SU-DHL-6 (cell line): Measurements from ENCODE around the gene DYNLT2.

Source experiments
- H2AFZ ChIP-seq: fragments of 200-600 bp; sonication (generic); 2 replicates; pipeline ENCODE4 v1.6.1; 2014; ENCODE audit warnings: low read depth, mild to moderate bottlenecking, moderate library complexity, mixed read lengths, antibody characterized with exemption, low read length; ENCODE audit not compliant: severe bottlenecking
- H3F3A ChIP-seq: fragments of 200-600 bp; shearing (Covaris generic); 2 replicates; pipeline ENCODE4 v1.6.0; 2016; ENCODE audit warnings: antibody characterized with exemption, mild to moderate bottlenecking; ENCODE audit not compliant: insufficient read depth
- H3K27ac ChIP-seq: fragments of 200-600 bp; sonication (generic); 2 replicates; pipeline ENCODE4 v1.5.1; 2016; ENCODE audit warnings: low read depth, mild to moderate bottlenecking, low read length, moderate library complexity, mixed read lengths
- H3K27me3 ChIP-seq: fragments of 200-600 bp; sonication (generic), shearing (Covaris generic); 2 replicates; pipeline ENCODE4 v1.6.0; 2014; ENCODE audit warnings: mild to moderate bottlenecking, low read length
- H3K36me3 ChIP-seq: fragments of 200-600 bp; sonication (generic); 2 replicates; pipeline ENCODE4 v1.6.1; 2014; ENCODE audit warnings: mild to moderate bottlenecking, low read length, mixed read lengths
- H3K4me2 ChIP-seq: fragments of 300-600, 200-600 bp; shearing (Covaris generic), sonication (generic); 2 replicates; pipeline ENCODE4 v1.6.0; 2014; ENCODE audit warnings: low read length, low read depth, mild to moderate bottlenecking; ENCODE audit not compliant: poor library complexity, severe bottlenecking
- H3K4me3 ChIP-seq: fragments of 200-600 bp; sonication (generic); 2 replicates; pipeline ENCODE4 v1.5.1; 2014; ENCODE audit warnings: antibody characterized with exemption, low read length, mild to moderate bottlenecking, mixed read lengths; ENCODE audit not compliant: insufficient read depth, poor library complexity, severe bottlenecking
- H3K79me2 ChIP-seq: fragments of 200-600 bp; sonication (generic); 2 replicates; pipeline ENCODE4 v1.6.1; 2014; ENCODE audit warnings: mild to moderate bottlenecking, low read length, moderate library complexity; ENCODE audit not compliant: insufficient read depth
- H3K9ac ChIP-seq: fragments of 200-600 bp; sonication (generic); 2 replicates; pipeline ENCODE4 v1.7.0; 2014; ENCODE audit warnings: mild to moderate bottlenecking, low read length
- H3K9me2 ChIP-seq: fragments of 200-600 bp; sonication (generic); replicated peaks from 2 replicates; pipeline ENCODE4 v1.6.1; 2014; ENCODE audit warnings: low read length; ENCODE audit not compliant: insufficient read depth
- H3K9me3 ChIP-seq: fragments of 200-600 bp; sonication (generic); 2 replicates; pipeline ENCODE4 v1.6.1; 2014; ENCODE audit warnings: low read length, mixed read lengths; ENCODE audit not compliant: insufficient read depth
- H4K20me1 ChIP-seq: fragments of 200-600 bp; sonication (generic); 2 replicates; pipeline ENCODE4 v1.6.1; 2014; ENCODE audit warnings: low read depth, mild to moderate bottlenecking, antibody characterized with exemption, low read length, moderate library complexity, mixed read lengths
- CTCF ChIP-seq: fragments of 200-600 bp; sonication (generic); IDR thresholded peaks from one replicate; pipeline ENCODE4 v1.5.1; 2017; ENCODE audit warnings: antibody characterized with exemption, mild to moderate bottlenecking, low read length, moderate library complexity; ENCODE audit not compliant: insufficient read depth, poor library complexity, severe bottlenecking
- EZH2phosphoT487 ChIP-seq: fragments of 200-600 bp; sonication (generic), shearing (Covaris generic); conservative IDR thresholded peaks from 2 replicates; pipeline ENCODE4 v1.6.1; 2018; ENCODE audit warnings: mild to moderate bottlenecking, antibody characterized with exemption, low read length, moderate library complexity, mixed read lengths

Gene DYNLT2

GRCh38 chr6:169724494-169725124 is 26.8 kb downstream of the DYNLT2 start, which contains the start of gene PHF10:
TSS of gene PHF10 (minus strand) at chr6:169724500. CDS start at chr6:169723931, 569 bp downstream.
- TF ChIP-seq EZH2phosphoT487 (no peak), CTCF (no peak)

GRCh38 chr6:169723991-169724493 is 27.3 kb downstream of the DYNLT2 start:
- H3K27ac ChIP-seq, result no peak overlapping the region; the same call in 1 of the 2 replicates
- H3K4me2 ChIP-seq, result peak overlapping the region; percentile 32
- H3K36me3 ChIP-seq, result peaks cover under 1% of the 10 kb centered on the region; the same call in 1 of the 2 replicates
- H3K9me3 ChIP-seq, result no peaks in the 10 kb centered on the region
- TF ChIP-seq EZH2phosphoT487 (no peak), CTCF (no peak)
- no peak overlapping the region for H2AFZ ChIP-seq
- H3K79me2 ChIP-seq, result peaks cover 43% of the 10 kb centered on the region
- H3K9me2 ChIP-seq, result no peaks in the 10 kb centered on the region
- H3K4me3 ChIP-seq, result peak overlapping the region; percentile 53
- peaks cover 21% of the 10 kb centered on the region for H4K20me1 ChIP-seq
- no peaks in the 10 kb centered on the region for H3K27me3 ChIP-seq
- peak overlapping the region; percentile 48; the same call in 1 of the 2 replicates for H3K9ac ChIP-seq
- peaks cover 34% of the 10 kb centered on the region for H3F3A ChIP-seq

More at GRCh38 chr6:169724494-169725124, 26.8 kb downstream of the DYNLT2 start, which contains the start of gene PHF10:
- peak within 1 kb of the TSS; percentile 90 for H2AFZ ChIP-seq
- no peaks in the 10 kb centered on the region for H3K36me3 ChIP-seq
- peak within 1 kb of the TSS; percentile 95 for H3K4me2 ChIP-seq
- peak within 1 kb of the TSS; percentile 73 for H3K27ac ChIP-seq
- H3K9me2 ChIP-seq, result no peaks in the 10 kb centered on the region
- no peaks in the 10 kb centered on the region for H3K27me3 ChIP-seq
- H3K79me2 ChIP-seq, result peaks cover 38% of the 10 kb centered on the region
- H3K9ac ChIP-seq, result peak within 1 kb of the TSS; percentile 78
- H3K9me3 ChIP-seq, result no peaks in the 10 kb centered on the region
- H4K20me1 ChIP-seq, result peaks cover 21% of the 10 kb centered on the region
- H3F3A ChIP-seq, result peaks cover 34% of the 10 kb centered on the region
- H3K4me3 ChIP-seq, result peak within 1 kb of the TSS; percentile 78

- peak overlapping the region; percentile 95 for H3K4me2 ChIP-seq
- peaks cover 21% of the 10 kb centered on the region for H4K20me1 ChIP-seq
- H3K36me3 ChIP-seq, result peaks cover 3% of the 10 kb centered on the region; the same call in 1 of the 2 replicates
- peak overlapping the region; percentile 78 for H3K4me3 ChIP-seq
- TF ChIP-seq EZH2phosphoT487 (no peak), CTCF (no peak)
- peaks cover 50% of the 10 kb centered on the region for H3K79me2 ChIP-seq
- H3F3A ChIP-seq, result peaks cover 34% of the 10 kb centered on the region
- H3K9me3 ChIP-seq, result no peaks in the 10 kb centered on the region
- peak overlapping the region; percentile 73 for H3K27ac ChIP-seq
- H3K9ac ChIP-seq, result peak overlapping the region; percentile 78
- H3K27me3 ChIP-seq, result no peaks in the 10 kb centered on the region
- H3K9me2 ChIP-seq, result no peaks in the 10 kb centered on the region
- peak overlapping the region; percentile 64 for H2AFZ ChIP-seq
Measured at GRCh38 chr6:169723200-169723909, 28.0 kb downstream of the DYNLT2 start.
